ENCODE measurements around the gene RHOXF2. TPM values are rescaled to one million over a fixed set of nuclear protein-coding genes. Genes with fewer than 3 reads are reported as not detected.

Gene RHOXF2
- total RNA-seq, 3 donors from 2014 or later (not counting 1 experiment from before 2014, with no cell fraction given), result not detected

- Mint-ChIP-seq H3K4me1 (peaks cover 10% of the 10 kb centered on the region in 2 donors), H3K36me3 (no peaks in the 10 kb centered on the region), H3K4me3 (no peak overlapping the region), H3K9me3 (no peaks in the 10 kb centered on the region), H3K27me3 (ENCODE audit: low read depth in 2 of 2) (no peaks in the 10 kb centered on the region), H3K27ac (no peak overlapping the region)
- ATAC-seq (no peak), DNase-seq (no peak)
- H3K36me3 ChIP-seq (ENCODE audit: control insufficient read depth, insufficient read depth, low read length), result no peaks in the 10 kb centered on the region
- H3K27me3 ChIP-seq (ENCODE audit: control insufficient read depth, insufficient read depth, low read length), result no peaks in the 10 kb centered on the region
- no peak overlapping the region for H3K27ac ChIP-seq (ENCODE audit: low read length)
- H3K9me3 ChIP-seq (ENCODE audit: control insufficient read depth, insufficient read depth, low read length), result no peaks in the 10 kb centered on the region
- H3K4me1 ChIP-seq (ENCODE audit: control insufficient read depth, insufficient read depth, low read length), result no peaks in the 10 kb centered on the region
- intact Hi-C loops (cut with micrococcal nuclease), result no loop called here
- no peak for TF ChIP-seq CTCF (IDR thresholded peaks at IDR 0.05)
- 77% methylated on average over 3 of the region's 3 CpGs for WGBS (ENCODE audit: insufficient coverage)
- no peak overlapping the region for H3K4me3 ChIP-seq (ENCODE audit: low read length)
Measured at GRCh38 chrX:120136840-120137239, 21.6 kb upstream of the RHOXF2 start.

- Histone ChIP-seq H3K27me3 (ENCODE audit: control insufficient read depth, insufficient read depth, low read length) (no peaks in the 10 kb centered on the region), H3K4me1 (ENCODE audit: control insufficient read depth, insufficient read depth, low read length) (no peaks in the 10 kb centered on the region), H3K9me3 (ENCODE audit: control insufficient read depth, insufficient read depth, low read length) (no peaks in the 10 kb centered on the region), H3K27ac (ENCODE audit: low read length) (no peak overlapping the region), H3K4me3 (ENCODE audit: low read length) (no peak overlapping the region), H3K36me3 (ENCODE audit: control insufficient read depth, insufficient read depth, low read length) (no peaks in the 10 kb centered on the region)
- no peak for TF ChIP-seq CTCF (IDR thresholded peaks at IDR 0.05)
- no peaks in the 10 kb centered on the region for H3K9me3 Mint-ChIP-seq
- WGBS (ENCODE audit: insufficient coverage), result 100% methylated on average over 1 of the region's 3 CpGs
- intact Hi-C loops (cut with micrococcal nuclease), result no loop called here
- no peaks in the 10 kb centered on the region for H3K27me3 Mint-ChIP-seq (ENCODE audit: low read depth in 2 of 2)
- no peak overlapping the region for H3K4me3 Mint-ChIP-seq
- H3K4me1 Mint-ChIP-seq, result peaks cover 10% of the 10 kb centered on the region in 2 donors
- no peak overlapping the region for H3K27ac Mint-ChIP-seq
- ATAC-seq (no peak), DNase-seq (no peak)
- H3K36me3 Mint-ChIP-seq, result no peaks in the 10 kb centered on the region
Measured at GRCh38 chrX:120137439-120137838, 21.0 kb upstream of the RHOXF2 start.

DNA sequence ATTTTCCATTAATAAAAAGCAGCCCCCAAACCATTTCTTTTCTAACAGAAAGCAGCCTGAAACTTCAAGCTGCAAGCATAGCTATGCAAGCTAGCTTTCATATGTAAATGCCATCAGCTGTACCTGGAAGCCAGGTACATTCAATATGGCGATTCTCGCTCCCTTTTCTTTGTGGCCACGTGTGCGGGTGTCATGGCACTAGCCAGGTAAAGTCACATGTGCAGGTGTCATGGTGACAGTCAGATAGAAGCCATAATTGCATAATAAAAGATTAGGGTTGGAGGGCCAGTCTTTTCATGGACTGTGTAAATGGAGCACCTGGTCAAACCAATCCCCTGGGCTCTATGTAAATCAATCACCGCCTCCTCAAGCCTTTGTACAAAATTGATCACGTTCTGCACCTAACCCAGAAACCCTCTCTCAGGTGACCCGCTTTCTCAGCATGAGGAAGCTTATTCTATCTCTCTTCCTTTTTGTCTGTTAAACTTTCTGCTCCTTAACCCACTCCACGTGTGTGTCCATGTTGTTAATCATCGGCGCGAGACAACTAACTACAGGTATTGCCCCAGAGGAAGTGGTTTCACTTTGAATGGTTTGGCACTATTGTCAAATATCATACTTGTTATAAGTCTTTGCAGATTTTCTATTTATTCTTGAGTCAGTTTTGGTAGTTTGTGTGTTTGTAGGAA, 18.0 kb upstream of the RHOXF2 start:
- Mint-ChIP-seq H3K36me3 (no peaks in the 10 kb centered on the region), H3K4me3 (no peak overlapping the region), H3K27ac (no peak overlapping the region), H3K27me3 (ENCODE audit: low read depth in 2 of 2) (peaks cover 0 to 12% of the 10 kb centered on the region in 2 donors), H3K9me3 (no peaks in the 10 kb centered on the region), H3K4me1 (peaks cover 24 to 29% of the 10 kb centered on the region in 2 donors)
- 77% methylated on average over 6 of the region's 11 CpGs for WGBS (ENCODE audit: insufficient coverage)
- H3K27me3 ChIP-seq (ENCODE audit: control insufficient read depth, insufficient read depth, low read length), result no peaks in the 10 kb centered on the region
- H3K36me3 ChIP-seq (ENCODE audit: control insufficient read depth, insufficient read depth, low read length), result no peaks in the 10 kb centered on the region
- DNase-seq (no peak), ATAC-seq (peak in 2 of 3 donors; percentile 31 to 63)
- no peaks in the 10 kb centered on the region for H3K9me3 ChIP-seq (ENCODE audit: control insufficient read depth, insufficient read depth, low read length)
- H3K4me3 ChIP-seq (ENCODE audit: low read length), result no peak overlapping the region
- H3K4me1 ChIP-seq (ENCODE audit: control insufficient read depth, insufficient read depth, low read length), result peaks cover 9% of the 10 kb centered on the region
- TF ChIP-seq CTCF (IDR thresholded peaks at IDR 0.05), result no peak
- H3K27ac ChIP-seq (ENCODE audit: low read length), result no peak overlapping the region
- intact Hi-C loops (cut with micrococcal nuclease), result no loop called here

Data from natural killer cell (primary cell).